HG03520 (cell line): ENCODE data around the gene CRPPA.
"Not testable (repeated sequence)": the region's sequence is repeated elsewhere in the genome, so short reads cannot be mapped to it uniquely, and the experiment has no call there.

Experiments
- ATAC-seq: cut with Tn5 transposase; IDR thresholded peaks from one replicate; pipeline ENCODE4 v1.9.1; 2021; ENCODE audit warnings: mild to moderate bottlenecking, moderate library complexity; ENCODE audit not compliant: unreplicated experiment

CRPPA gene

DNA sequence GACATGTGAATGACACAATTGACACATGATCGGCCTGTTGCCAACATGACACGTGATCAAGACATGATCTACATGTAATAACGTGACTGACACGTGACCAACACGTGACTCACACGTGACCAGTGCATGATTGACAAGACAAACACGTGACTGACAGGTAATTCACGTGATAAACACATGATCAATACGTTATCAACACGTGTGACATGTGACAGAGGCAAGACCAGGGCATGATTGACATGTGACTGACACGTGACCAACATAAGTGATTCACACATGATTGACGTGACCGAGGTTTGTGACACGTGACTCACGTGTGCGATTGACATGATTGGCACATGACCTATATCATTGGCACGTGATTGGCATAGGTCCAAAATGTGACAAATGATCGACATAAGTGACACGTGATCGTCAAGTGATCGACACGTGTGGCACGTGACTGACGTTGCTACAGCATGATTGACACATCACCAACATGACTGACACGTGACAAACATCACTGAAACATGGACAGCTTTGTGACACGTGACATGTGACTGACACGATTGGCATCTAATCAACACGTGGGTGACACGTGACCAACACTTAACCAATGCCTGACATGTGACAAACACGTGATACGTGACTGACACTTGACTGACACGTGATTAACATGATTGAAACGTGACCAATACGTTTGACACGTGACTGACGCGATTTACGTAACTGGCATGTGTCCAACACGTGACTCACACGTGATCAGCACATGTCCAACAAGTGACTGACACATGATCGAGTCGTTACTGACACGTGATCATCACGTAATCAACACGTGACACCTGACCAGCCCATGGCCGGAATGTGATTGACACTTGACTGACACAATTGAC is 23.0 kb downstream of the CRPPA start:
- no peak for ATAC-seq

DNA sequence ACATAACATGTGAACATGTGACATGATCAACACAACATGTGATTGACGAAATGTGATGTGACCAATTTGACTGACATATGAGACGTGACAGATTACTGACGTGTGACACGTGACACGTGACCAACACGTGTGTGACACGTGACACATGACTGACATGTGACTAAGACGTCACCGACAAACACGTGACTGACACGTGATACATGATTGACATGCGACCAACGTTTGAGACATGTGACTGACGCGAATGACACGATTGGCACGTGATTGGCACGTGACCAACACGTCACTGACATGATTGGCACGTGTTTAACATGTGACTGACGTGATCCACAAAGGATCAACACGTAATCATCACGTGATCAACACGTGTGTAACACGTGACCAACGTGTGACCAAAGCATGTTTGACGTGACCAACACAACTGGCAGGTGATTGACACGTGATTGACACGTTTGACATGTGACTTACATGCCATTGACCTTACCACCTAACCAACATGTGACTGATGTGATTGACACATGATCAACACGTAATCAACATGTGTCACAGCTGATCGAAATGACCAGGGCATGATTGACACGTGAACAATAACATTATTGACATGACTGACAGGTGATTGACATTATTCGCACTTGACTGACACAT is 23.7 kb downstream of the CRPPA start:
- no peak for ATAC-seq

DNA sequence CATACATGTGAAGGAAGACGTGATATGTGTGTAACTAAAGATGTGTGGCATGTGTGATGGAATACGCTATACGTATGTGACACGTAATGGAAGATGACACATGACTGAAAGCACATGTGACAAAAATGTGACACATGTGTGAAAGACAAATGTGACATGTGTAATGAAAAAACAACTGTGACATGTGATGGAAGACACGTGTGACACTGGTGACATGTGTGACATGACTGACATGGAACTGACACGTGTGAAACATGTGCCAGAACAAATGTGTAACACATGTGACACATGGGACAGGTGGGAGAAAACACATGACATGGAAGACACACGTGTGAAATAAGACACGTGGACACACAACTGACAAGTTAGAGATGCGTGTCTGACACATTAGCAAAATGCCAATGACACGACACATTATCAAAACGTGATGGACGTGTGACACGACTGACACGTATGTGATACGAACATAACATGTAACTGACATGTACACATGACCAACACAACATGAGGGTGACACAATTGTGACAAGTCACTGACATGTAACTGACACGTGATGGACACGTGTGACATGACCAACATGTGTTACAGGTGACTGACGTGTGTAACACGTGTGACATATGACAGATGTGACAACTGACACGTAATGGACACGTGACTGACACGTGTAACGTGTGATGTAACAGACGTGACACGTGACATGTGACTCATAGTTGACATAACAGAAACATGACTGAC is 24.4 kb downstream of the CRPPA start:
- no peak for ATAC-seq

DNA sequence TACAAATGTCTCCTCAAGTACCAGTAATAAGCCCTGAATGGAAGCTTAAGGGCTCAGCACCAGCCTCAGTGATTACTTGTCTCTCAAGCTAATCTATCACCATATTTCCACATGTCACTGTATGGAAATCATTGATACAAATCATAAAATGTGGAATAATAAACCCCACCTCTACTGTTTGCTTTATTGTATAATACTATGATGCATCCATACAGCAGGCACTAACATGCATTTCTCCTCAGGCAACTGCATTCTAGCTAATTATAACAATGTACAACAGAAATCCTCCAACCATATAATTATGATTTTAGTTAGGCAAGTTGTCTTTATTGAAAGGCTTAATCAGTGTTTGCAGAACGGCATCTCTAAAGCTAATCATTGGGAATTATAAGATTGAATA is 26.2 kb downstream of the CRPPA start:
- ATAC-seq, result no peak

DNA sequence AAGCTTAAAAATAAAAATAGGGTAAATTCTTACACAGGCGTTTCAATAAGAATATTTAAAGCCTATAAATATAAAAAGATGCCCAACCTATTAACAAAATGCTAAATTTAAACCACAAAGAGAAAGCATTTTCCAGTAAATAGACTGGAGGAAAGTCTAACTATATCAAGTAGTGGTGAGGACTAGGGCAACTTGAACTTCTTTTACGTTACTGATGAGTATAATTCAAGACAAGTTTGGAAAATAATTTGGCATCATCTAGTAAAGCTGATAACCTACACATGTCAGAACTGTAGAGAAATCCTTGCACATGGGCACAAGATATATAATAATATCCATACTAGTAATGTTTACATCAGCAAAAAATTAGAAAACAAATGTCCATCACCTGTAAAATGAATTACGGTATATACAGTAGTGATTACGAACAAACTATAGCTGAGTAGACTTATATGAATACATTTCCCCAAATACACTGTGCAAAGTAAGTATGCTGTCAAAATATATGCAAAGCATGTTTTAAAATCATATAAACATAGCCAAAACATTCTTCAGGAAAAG is 27.4 kb downstream of the CRPPA start:
- no peak for ATAC-seq

DNA sequence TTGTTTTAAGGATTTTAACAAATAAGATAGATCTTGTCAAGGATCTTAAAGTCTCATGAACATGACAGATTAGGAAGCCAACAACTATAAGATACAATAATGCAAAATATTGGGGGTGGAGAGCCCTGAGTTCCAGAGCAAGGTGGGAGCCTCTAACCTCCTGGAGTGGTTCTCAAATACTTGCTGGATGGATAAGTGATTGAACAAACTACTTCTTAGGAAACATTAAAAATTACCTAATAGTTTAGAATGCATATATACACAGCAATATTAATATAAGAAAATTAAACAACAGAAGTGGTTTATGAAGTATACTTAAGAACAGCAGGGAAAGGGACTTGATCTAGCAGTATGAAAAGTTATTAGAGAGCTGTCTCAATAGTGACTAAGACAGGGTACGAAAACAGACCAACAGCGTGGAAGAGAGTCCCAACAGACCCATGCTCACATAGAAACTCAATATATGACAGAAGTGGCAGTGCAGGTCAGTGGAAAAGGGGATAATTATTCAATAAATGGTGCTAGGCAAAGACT is 28.3 kb downstream of the CRPPA start:
- no peak for ATAC-seq

DNA sequence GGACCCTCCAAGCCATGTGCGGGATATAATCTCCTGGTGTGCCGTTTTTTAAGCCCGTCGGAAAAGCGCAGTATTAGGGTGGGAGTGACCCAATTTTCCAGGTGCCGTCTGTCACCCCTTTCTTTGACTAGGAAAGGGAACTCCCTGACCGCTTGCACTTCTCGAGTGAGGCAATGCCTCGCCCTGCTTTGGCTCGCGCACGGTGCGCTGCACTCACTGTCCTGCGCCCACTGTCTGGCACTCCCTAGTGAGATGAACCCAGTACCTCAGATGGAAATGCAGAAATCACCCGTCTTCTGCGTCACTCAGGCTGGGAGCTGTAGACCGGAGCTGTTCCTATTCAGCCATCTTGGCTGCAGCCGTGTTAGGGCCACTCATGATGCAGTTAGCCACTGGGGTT is 37.6 kb downstream of the CRPPA start:
- ATAC-seq, result not testable (repeated sequence)

DNA sequence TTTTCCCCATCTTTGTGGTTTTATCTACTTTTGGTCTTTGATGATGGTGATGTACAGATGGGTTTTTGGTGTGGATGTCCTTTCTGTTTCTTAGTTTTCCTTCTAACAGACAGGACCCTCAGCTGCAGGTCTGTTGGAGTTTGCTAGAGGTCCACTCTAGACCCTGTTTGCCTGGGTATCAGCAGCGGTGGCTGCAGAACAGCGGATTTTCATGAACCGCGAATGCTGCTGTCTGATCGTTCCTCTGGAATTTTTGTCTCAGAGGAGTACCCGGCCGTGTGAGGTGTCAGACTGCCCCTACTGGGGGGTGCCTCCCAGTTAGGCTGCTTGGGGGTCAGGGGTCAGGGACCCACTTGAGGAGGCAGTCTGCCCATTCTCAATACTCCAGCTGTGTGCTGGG is 38.2 kb downstream of the CRPPA start:
- ATAC-seq, result not testable (repeated sequence)
